Endothelial cell of umbilical vein (primary cell): Measurements from ENCODE around the gene SFT2D3. TPM values are rescaled to one million over a fixed set of nuclear protein-coding genes. Genes with fewer than 3 reads are reported as not detected.

Experiments
- BruUV-seq: library from RNA; stranded (reverse); fragments of 400-500 nt; replicated peaks from 2 replicates; lab custom pipeline; 2021; lab: Mats Ljungman, UMichigan
- CTCF ChIA-PET: fragments of 300-600, 350-600 bp; sonication (Branson Sonifier 250); formaldehyde crosslinking; loops from one replicate; lab custom pipeline; 2021; ENCODE audit warnings: antibody characterized with exemption, inconsistent platforms; lab: Charles Lee
- POLR2A ChIA-PET: fragments of 300-600, 350-600 bp; sonication (Branson Sonifier 250); formaldehyde crosslinking; loops from one replicate; lab custom pipeline; 2021; ENCODE audit warnings: antibody characterized with exemption, inconsistent platforms; lab: Charles Lee
- DNase-seq: peaks from one replicate; pipeline ENCODE4 v3.0.0-alpha.2; 2011; ENCODE audit warnings: low read depth, low spot score
- FAIRE-seq: peaks from 2 replicates; lab custom pipeline; 2011; peaks lifted over from hg19 to GRCh38; lab: Jason Lieb, UNC
- H2AFZ ChIP-seq: 2 replicates; pipeline ENCODE4 v1.6.0; 2012; ENCODE audit warnings: low read depth, low read length, control low read depth, inconsistent platforms
- H3K27ac ChIP-seq: 2 replicates; pipeline ENCODE4 v1.5.1; 2011; ENCODE audit warnings: low read depth, mild to moderate bottlenecking, control low read depth, low read length, moderate library complexity; ENCODE audit not compliant: insufficient read depth
- H3K27me3 ChIP-seq, 2 experiments: 2 replicates each; pipeline versions ENCODE4 v1.6.0 to v1.6.1; 2011; ENCODE audit warnings: low read length in 2 of 2, mixed read lengths in 1 of 2; ENCODE audit not compliant: control insufficient read depth in 2 of 2, insufficient read depth in 2 of 2
- H3K36me3 ChIP-seq, 2 experiments: 2 replicates in 1 of 2; 3 replicates in 1 of 2; pipeline ENCODE4 v1.5.1; 2011; ENCODE audit warnings: low read length in 2 of 2, mild to moderate bottlenecking in 1 of 2, moderate library complexity in 1 of 2; ENCODE audit not compliant: control insufficient read depth in 2 of 2, insufficient read depth in 2 of 2; ENCODE audit errors: extremely low read depth in 1 of 2
- H3K4me1 ChIP-seq: 3 replicates; pipeline ENCODE4 v1.5.1; 2011; ENCODE audit warnings: mild to moderate bottlenecking, low read length; ENCODE audit not compliant: control insufficient read depth, insufficient read depth; ENCODE audit errors: extremely low read depth
- H3K4me2 ChIP-seq: 2 replicates; pipeline ENCODE4 v1.6.1; 2011; ENCODE audit warnings: low read length, control low read depth, mixed read lengths; ENCODE audit not compliant: insufficient read depth
- H3K4me3 ChIP-seq, 3 experiments: fragments of 200-600 bp in 1 of 3; sonication (generic), shearing (Covaris generic) in 1 of 3; replicated peaks in 1 of 3; 2 replicates each; pipeline ENCODE4 v1.5.1; 2011 to 2016; ENCODE audit warnings: control low read depth in 3 of 3, low read length in 3 of 3, mild to moderate bottlenecking in 2 of 3, inconsistent platforms in 1 of 3, low read depth in 1 of 3, moderate library complexity in 1 of 3; ENCODE audit not compliant: insufficient read depth in 1 of 3
- H3K79me2 ChIP-seq: 2 replicates; pipeline ENCODE4 v1.6.0; 2012; ENCODE audit warnings: low read length, inconsistent platforms; ENCODE audit not compliant: control insufficient read depth, insufficient read depth
- H3K9ac ChIP-seq: replicated peaks from 2 replicates; pipeline ENCODE3; 2011; ENCODE audit warnings: low read length, control low read depth; ENCODE audit not compliant: insufficient read depth; ENCODE audit errors: extremely low read depth
- H3K9me1 ChIP-seq: replicated peaks from 3 replicates; pipeline ENCODE4 v1.6.0; 2011; ENCODE audit warnings: mild to moderate bottlenecking, low read length; ENCODE audit not compliant: control insufficient read depth, insufficient read depth; ENCODE audit errors: extremely low read depth
- H3K9me3 ChIP-seq: replicated peaks from 2 replicates; pipeline ENCODE4 v1.5.1; 2012; ENCODE audit warnings: low read length, inconsistent platforms; ENCODE audit not compliant: control insufficient read depth, insufficient read depth
- H4K20me1 ChIP-seq: replicated peaks from 2 replicates; pipeline ENCODE3; 2011; ENCODE audit warnings: mild to moderate bottlenecking, low read length; ENCODE audit not compliant: control insufficient read depth, insufficient read depth; ENCODE audit errors: extremely low read depth
- EZH2 ChIP-seq: IDR thresholded peaks from 2 replicates; pipeline ENCODE4 v1.6.1; 2012; ENCODE audit warnings: borderline replicate concordance, low read depth, mild to moderate bottlenecking, moderate library complexity, low read length, inconsistent platforms; ENCODE audit not compliant: severe bottlenecking
- FOS ChIP-seq: IDR thresholded peaks from 2 replicates; pipeline ENCODE4 v1.6.1; 2011; ENCODE audit warnings: mild to moderate bottlenecking, low read length, moderate library complexity, borderline replicate concordance; ENCODE audit not compliant: insufficient read depth
- GATA2 ChIP-seq: IDR thresholded peaks from 2 replicates; pipeline ENCODE4 v1.7.0; 2011; ENCODE audit warnings: low read depth, mild to moderate bottlenecking, moderate library complexity, mixed read lengths, low read length; ENCODE audit not compliant: insufficient read length, insufficient read depth
- JUN ChIP-seq: IDR thresholded peaks from 2 replicates; pipeline ENCODE4 v1.6.1; 2011; ENCODE audit warnings: borderline replicate concordance, low read depth; ENCODE audit not compliant: insufficient read length, insufficient read depth
- MAX ChIP-seq: IDR thresholded peaks from 2 replicates; pipeline ENCODE4 v1.6.1; 2011; ENCODE audit not compliant: insufficient read depth, insufficient read length
- MYC ChIP-seq: IDR thresholded peaks from one replicate; pipeline ENCODE4 v1.6.1; 2011; ENCODE audit warnings: mild to moderate bottlenecking, low read depth, low read length
- POLR2A ChIP-seq: IDR thresholded peaks from 2 replicates; pipeline ENCODE4 v1.6.1; 2012; ENCODE audit warnings: low read depth, mild to moderate bottlenecking, control low read depth, low read length
- POLR2AphosphoS5 ChIP-seq: IDR thresholded peaks from 2 replicates; pipeline ENCODE4 v1.6.1; 2012; ENCODE audit warnings: low read depth, mild to moderate bottlenecking, control low read depth, low read length, moderate library complexity; ENCODE audit not compliant: insufficient read depth
- dilution Hi-C: fragments of 300-500 bp; cut with MboI; formaldehyde crosslinking; loops from one replicate; pipeline ENCODE4 v1.15.0; 2019; ENCODE audit warnings: low sequenced_read_pairs; ENCODE audit not compliant: extremely low pct_ligation_motif_present
- intact Hi-C: fragments of 100-400 bp; cut with micrococcal nuclease; formaldehyde crosslinking; loops from one replicate; pipeline ENCODE4 v1.10.0; 2022
- polyA plus RNA-seq, 4 experiments: library from polyadenylated mRNA; depleted of rRNA in 3 of 4; stranded (reverse) in 3 of 4; unstranded in 1 of 4; fragments of >200 nt; gene quantifications; 2 replicates each; pipeline versions ENCODE4 v1.2.1 to v1.2.3, GENCODE V29; 2011 to 2012; ENCODE audit warnings: missing spikeins in 1 of 4
- total RNA-seq: library from RNA; stranded (reverse); gene quantifications from 2 replicates; pipeline ENCODE4 v1.2.3, GENCODE V29; 2021
- TF ChIP-seq, protein P1 (sequence below), 2 donors: IDR thresholded peaks; 1 replicate in 1 of 2; 2 replicates in 1 of 2; pipeline ENCODE4 v1.5.1; 2011; ENCODE audit warnings: low read length in 2 of 2, mild to moderate bottlenecking in 2 of 2, moderate library complexity in 2 of 2, control low read depth in 1 of 2, inconsistent platforms in 1 of 2, low read depth in 1 of 2; ENCODE audit not compliant: insufficient read depth in 1 of 2; ENCODE audit errors: extremely low read depth in 1 of 2

SFT2D3 gene
- total and polyA plus RNA-seq, 2 donors (not counting 3 experiments of a cell fraction or from before 2014, with no cell fraction given), result 4.5 to 4.7 TPM

DNA sequence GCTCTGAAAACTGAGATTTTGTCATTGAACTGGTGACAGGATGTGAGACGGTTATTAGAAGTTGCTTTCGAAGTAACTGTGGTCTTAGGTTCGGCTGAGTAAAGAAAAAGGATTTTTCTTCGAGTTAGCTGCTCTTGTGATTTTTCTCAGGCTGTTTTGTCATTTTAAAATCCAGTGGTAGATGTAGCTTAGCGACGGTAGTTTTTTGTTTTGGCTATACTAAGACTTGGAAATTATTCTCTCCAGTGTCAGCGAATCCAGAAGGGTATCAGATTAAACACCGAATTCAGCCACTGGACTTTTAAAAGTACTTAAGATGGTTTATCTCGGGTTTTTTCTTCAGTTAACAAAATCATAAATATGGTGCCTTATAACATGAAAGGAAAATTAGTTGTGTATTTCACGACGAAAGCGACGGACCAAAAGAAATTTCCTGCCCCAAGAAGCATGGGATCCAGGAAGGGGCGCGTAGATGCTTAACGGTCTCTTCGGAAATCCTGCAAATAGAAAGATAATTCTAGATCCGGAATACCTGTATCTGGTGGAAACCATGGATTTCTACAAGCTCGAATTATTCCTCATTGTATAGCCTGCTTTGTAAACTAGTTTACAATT lies 1.2 kb downstream of the SFT2D3 start:
- intact Hi-C loops, result loop anchor here (2.0 to 5.0 kb wide), 2 partner anchors 112 to 195 kb away; no protein-coding TSS in a partner anchor
- no peak for TF ChIP-seq MYC
- TF ChIP-seq, protein P1, sequence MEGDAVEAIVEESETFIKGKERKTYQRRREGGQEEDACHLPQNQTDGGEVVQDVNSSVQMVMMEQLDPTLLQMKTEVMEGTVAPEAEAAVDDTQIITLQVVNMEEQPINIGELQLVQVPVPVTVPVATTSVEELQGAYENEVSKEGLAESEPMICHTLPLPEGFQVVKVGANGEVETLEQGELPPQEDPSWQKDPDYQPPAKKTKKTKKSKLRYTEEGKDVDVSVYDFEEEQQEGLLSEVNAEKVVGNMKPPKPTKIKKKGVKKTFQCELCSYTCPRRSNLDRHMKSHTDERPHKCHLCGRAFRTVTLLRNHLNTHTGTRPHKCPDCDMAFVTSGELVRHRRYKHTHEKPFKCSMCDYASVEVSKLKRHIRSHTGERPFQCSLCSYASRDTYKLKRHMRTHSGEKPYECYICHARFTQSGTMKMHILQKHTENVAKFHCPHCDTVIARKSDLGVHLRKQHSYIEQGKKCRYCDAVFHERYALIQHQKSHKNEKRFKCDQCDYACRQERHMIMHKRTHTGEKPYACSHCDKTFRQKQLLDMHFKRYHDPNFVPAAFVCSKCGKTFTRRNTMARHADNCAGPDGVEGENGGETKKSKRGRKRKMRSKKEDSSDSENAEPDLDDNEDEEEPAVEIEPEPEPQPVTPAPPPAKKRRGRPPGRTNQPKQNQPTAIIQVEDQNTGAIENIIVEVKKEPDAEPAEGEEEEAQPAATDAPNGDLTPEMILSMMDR (IDR thresholded peaks at IDR 0.05; ENCODE audit: extremely low read depth in 1 of 2, insufficient read depth in 1 of 2, low read depth in 1 of 2, low read length in 2 of 2), result no peak
- TF ChIP-seq POLR2A, result no peak

DNA sequence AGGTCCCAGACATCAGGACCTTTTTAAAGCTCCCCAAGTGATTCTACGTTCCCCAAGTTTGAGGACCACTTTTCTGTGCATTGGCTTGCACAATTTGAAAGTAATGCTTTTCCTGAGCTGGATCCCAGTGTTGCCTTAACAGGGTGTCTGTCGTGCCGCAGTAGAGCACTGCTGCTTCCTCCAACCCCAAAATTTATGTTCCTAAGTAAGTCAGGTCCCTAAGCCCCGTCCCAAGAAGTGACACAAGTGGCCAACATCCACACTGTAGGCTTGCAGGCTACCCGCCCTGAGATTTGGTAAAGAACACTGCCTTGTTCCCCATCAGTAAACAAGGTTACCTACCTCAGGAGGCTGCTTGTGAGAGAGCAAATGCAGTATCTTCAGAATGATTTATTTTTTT lies 2.0 kb downstream of the SFT2D3 start:
- peaks cover 11% of the 10 kb centered on the region for H3K79me2 ChIP-seq
- H3K4me3 ChIP-seq, result no peak overlapping the region
- ChIA-PET CTCF (interaction anchor here (1.5 to 3.4 kb wide), 3 partner anchors 28 to 112 kb away, joined by 5 to 26 read pairs (median 6); partner anchors contain the start of gene LIMS2), POLR2A (no interaction called here)
- no peaks in the 10 kb centered on the region for H3K27me3 ChIP-seq
- FAIRE-seq, result no peak
- H3K9ac ChIP-seq, result no peak overlapping the region
- H3K9me1 ChIP-seq, result no peaks in the 10 kb centered on the region
- peaks cover 5 to 9% of the 10 kb centered on the region in 2 experiments for H3K36me3 ChIP-seq
- TF ChIP-seq POLR2A (no peak), MYC (no peak), GATA2 (no peak), FOS (no peak), POLR2AphosphoS5 (no peak), MAX (no peak), JUN (no peak), EZH2 (no peak)
- TF ChIP-seq, protein P1 (IDR thresholded peaks at IDR 0.05; ENCODE audit: extremely low read depth in 1 of 2, insufficient read depth in 1 of 2, low read depth in 1 of 2, low read length in 2 of 2), result no peak
- H3K4me2 ChIP-seq, result peak overlapping the region; percentile 86
- DNase-seq, result no peak
- dilution Hi-C loops, result no loop called here
- no peak overlapping the region for H2AFZ ChIP-seq
- H4K20me1 ChIP-seq, result no peaks in the 10 kb centered on the region
- H3K27ac ChIP-seq, result no peak overlapping the region
- H3K4me1 ChIP-seq, result peaks cover 17% of the 10 kb centered on the region
- BruUV-seq, result no TSS peak
- intact Hi-C loops, result loop anchor here (2.0 to 5.0 kb wide), 2 partner anchors 112 to 196 kb away; no protein-coding TSS in a partner anchor
- no peaks in the 10 kb centered on the region for H3K9me3 ChIP-seq

More for the DNA sequence above, 1.2 kb downstream of the SFT2D3 start:
- H3K9ac ChIP-seq, result peak overlapping the region; percentile 87
- no peak for DNase-seq
- H2AFZ ChIP-seq, result no peak overlapping the region
- H3K9me1 ChIP-seq, result no peaks in the 10 kb centered on the region
- H3K4me1 ChIP-seq, result peaks cover 17% of the 10 kb centered on the region
- ChIA-PET POLR2A (no interaction called here), CTCF (interaction anchor here (0.8 to 3.9 kb wide), 9 partner anchors 8 to 111 kb away, joined by 3 to 44 read pairs (median 4); partner anchors contain the start of gene LIMS2)
- H3K4me2 ChIP-seq, result peak overlapping the region; percentile 86
- H3K4me3 ChIP-seq, result peak overlapping the region in 2 of 3 experiments; percentile 40 to 79
- peaks cover 3% of the 10 kb centered on the region in 2 experiments for H3K36me3 ChIP-seq
- peaks cover 11% of the 10 kb centered on the region for H3K79me2 ChIP-seq
- H4K20me1 ChIP-seq, result no peaks in the 10 kb centered on the region
- dilution Hi-C loops, result no loop called here
- peak overlapping the region; percentile 85 for H3K27ac ChIP-seq
- FAIRE-seq, result peak; percentile 65
- TSS peak; percentile 58 for BruUV-seq
- no peaks in the 10 kb centered on the region for H3K27me3 ChIP-seq
- no peaks in the 10 kb centered on the region for H3K9me3 ChIP-seq
